ENCODE measurements around the gene ASTL.

ASTL gene

DNA sequence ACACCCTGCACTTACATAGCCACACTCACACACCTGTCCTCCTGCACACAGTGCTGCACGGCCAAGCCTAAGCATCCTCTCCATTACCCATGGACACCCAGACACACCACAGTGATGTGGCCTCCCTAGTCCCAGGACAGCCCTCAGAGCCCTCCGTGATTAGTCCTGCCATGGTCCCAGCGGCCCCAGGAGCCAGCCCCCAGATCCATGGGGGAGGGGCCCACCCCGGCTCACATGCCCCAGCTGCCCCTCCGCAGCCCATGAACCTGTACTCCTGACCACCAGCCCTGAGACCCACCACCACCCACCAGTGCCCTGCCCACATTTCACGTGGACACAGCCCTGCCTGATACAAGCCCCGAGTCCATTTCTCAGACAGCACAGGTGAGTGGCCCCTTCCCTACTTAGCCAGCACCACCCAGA, 15.0 kb upstream of the ASTL start:
- Histone ChIP-seq H3K27me3 (ENCODE audit: insufficient read depth, poor library complexity, severe bottlenecking) (no peaks in the 10 kb centered on the region), H3K27ac (replicated peaks) (no peak overlapping the region), H3K4me3 (replicated peaks; ENCODE audit: insufficient read depth, low read length) (no peak overlapping the region)
- no peak for TF ChIP-seq REST (IDR thresholded peaks at IDR 0.05; ENCODE audit: insufficient replicate concordance, low read depth)
- no peak for TF ChIP-seq CTCF (IDR thresholded peaks at IDR 0.05; ENCODE audit: insufficient read depth, low read length)
- TF ChIP-seq POLR2AphosphoS5 (IDR thresholded peaks at IDR 0.05; ENCODE audit: low read depth), result no peak
- TF ChIP-seq SPI1 (IDR thresholded peaks at IDR 0.05; ENCODE audit: borderline replicate concordance, low read depth), result no peak
- TF ChIP-seq GABPA (IDR thresholded peaks at IDR 0.05; ENCODE audit: low read depth), result no peak
- no peak for DNase-seq (ENCODE audit: low read depth in 1 of 2, low spot score in 1 of 2)

GRCh38 chr2:96152304-96153161, 14.2 kb upstream of the ASTL start:
- Histone ChIP-seq H3K27me3 (ENCODE audit: insufficient read depth, poor library complexity, severe bottlenecking) (no peaks in the 10 kb centered on the region), H3K4me3 (replicated peaks; ENCODE audit: insufficient read depth, low read length) (no peak overlapping the region), H3K27ac (replicated peaks) (no peak overlapping the region)
- no peak for DNase-seq (ENCODE audit: low read depth in 1 of 2, low spot score in 1 of 2)
- TF ChIP-seq GABPA (IDR thresholded peaks at IDR 0.05; ENCODE audit: low read depth) (no peak), SPI1 (IDR thresholded peaks at IDR 0.05; ENCODE audit: borderline replicate concordance, low read depth) (no peak), POLR2AphosphoS5 (IDR thresholded peaks at IDR 0.05; ENCODE audit: low read depth) (no peak), CTCF (IDR thresholded peaks at IDR 0.05; ENCODE audit: insufficient read depth, low read length) (no peak), REST (IDR thresholded peaks at IDR 0.05; ENCODE audit: insufficient replicate concordance, low read depth) (no peak)

DNA sequence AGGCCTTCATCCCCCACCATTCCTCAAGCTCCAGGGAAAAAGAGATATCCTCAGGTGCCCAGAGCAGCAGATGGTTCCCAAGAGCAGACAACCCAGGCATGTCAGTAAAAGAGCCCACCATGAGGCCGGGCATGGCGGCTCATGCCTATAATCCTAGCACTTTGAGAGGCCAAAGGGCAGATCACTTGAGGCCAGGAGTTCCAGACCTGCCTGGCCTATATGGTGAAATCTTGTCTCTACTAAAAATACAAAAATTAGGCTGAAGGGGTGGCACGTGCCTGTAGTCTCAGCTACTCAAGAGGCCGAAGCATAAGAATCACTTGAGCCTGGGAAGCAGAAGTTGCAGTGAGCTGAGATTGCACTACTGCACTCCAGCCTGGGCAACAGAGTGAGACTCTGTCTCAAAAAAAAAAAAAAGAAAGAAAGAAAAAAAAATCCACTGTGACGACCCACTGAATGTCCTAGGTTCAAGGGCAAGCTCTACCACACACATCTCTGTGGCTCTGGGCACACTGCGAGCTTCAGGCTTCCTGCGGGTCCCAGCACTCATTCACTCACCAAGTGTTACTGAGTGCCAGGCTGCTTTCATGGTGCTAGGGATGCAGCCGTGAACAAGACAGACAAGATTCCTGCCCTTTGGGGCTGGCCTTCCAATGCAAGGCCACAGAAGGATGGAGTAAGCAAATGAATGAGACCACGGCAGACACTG, 13.4 kb upstream of the ASTL start:
- Histone ChIP-seq H3K4me3 (replicated peaks; ENCODE audit: insufficient read depth, low read length) (no peak overlapping the region), H3K27ac (replicated peaks) (no peak overlapping the region), H3K27me3 (ENCODE audit: insufficient read depth, poor library complexity, severe bottlenecking) (no peaks in the 10 kb centered on the region)
- no peak for DNase-seq (ENCODE audit: low read depth in 1 of 2, low spot score in 1 of 2)
- TF ChIP-seq REST (IDR thresholded peaks at IDR 0.05; ENCODE audit: insufficient replicate concordance, low read depth) (no peak), POLR2AphosphoS5 (IDR thresholded peaks at IDR 0.05; ENCODE audit: low read depth) (no peak), CTCF (IDR thresholded peaks at IDR 0.05; ENCODE audit: insufficient read depth, low read length) (no peak), SPI1 (IDR thresholded peaks at IDR 0.05; ENCODE audit: borderline replicate concordance, low read depth) (no peak), GABPA (IDR thresholded peaks at IDR 0.05; ENCODE audit: low read depth) (no peak)

Data from HL-60 (cell line).